Stimulated activated CD8-positive, alpha-beta memory T cell treated with anti-CD3 and anti-CD28 coated beads, Interleukin-7, amount 100 ng/mL, for 1 hour (primary cell): ENCODE measurements around the gene MT1B.

ENCODE experiments used
- DNase-seq, 2 donors: peaks; one replicate each; pipeline ENCODE4 v3.0.0-alpha.2; 2020; ENCODE audit warnings: low read depth in 2 of 2

The MT1B gene

DNA sequence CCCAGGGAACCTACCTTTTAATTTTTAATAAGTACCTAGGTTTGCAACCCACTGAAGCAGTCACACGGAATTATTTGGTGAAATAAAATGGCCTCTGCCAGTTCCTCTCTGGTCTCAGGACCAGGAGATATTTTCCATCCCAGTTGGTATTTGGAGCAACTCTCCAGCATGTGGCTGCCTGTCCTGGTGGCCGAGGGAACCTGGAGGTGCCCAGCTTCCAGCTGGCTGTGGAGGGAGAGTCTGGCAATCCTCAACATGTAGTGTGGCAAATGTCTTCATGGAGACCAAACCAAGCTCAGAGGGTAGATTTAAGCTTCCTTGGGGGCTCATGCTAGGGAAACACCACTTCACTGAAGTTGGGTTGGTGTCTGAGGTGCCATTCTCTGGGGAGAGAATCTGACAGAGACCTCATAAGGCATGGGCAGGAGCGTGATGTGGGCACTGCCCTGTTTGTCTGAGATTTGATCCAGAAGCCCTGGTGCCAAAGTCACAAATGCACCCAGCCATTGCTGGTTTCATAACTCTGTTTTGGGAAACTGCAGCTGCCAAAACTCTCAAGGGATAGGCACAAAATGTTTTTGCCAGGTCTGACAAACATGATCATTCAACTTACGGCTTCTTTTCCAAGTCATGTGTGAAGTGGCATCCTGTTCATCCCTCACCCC is 33.4 kb downstream of the MT1B start:
- DNase-seq = no peak

DNA sequence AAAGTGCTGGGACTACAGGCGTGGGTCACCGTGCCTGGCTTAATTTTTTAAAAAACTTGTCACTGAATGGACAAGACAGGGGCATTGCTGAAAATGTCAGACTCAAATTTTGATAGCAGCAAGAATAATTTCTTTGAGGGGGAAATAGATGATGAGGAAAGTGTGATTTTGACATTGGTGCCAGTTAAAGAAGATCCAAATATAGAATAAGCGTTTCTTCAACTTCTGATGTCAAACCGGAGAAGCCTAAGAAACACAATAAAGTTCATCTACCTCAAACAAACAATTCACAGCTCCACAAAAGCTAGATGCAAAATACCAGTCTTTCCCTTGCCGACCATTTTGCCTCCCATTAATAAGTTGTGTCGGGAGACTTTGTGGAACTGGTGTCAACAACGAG is 35.1 kb downstream of the MT1B start:
- no peak for DNase-seq

DNA sequence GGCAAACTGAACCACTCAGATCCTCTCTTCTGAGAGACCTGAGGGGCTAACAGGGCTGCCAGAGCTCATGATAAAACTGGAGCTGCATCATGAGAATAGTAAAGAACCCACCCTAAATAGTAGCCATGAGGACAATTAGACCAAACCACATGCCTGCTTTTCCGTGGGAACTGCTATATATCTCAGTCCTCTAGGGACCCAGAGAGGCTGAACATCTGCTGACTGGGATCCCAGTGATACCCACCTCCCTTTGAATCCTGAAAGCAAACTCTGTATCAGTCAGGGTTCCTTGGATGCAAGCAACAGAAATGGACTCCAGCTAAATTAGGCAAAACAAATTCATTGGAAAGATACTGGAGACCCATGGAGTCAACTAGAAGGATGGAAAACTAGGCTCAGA is 37.1 kb downstream of the MT1B start:
- no peak for DNase-seq

DNA sequence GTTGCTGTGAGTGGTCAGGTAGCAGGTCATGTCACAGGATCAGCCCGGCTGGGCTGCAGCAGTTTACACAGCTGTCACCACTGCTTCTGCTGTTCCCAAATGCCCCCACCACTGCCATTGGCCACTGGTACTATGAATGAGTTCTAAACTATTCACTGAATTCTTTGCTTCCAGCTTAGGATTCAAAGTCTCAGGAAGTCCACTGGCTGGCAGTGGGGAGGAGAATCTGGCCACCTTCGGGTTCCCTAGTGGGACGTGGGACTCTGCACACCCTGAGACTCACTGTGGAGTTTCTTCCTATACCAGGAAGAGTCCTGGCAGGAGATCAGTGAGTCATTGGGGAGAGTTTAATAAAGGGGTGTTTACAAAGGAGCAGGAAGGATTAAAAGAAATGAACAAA is 37.5 kb downstream of the MT1B start:
- no peak for DNase-seq

DNA sequence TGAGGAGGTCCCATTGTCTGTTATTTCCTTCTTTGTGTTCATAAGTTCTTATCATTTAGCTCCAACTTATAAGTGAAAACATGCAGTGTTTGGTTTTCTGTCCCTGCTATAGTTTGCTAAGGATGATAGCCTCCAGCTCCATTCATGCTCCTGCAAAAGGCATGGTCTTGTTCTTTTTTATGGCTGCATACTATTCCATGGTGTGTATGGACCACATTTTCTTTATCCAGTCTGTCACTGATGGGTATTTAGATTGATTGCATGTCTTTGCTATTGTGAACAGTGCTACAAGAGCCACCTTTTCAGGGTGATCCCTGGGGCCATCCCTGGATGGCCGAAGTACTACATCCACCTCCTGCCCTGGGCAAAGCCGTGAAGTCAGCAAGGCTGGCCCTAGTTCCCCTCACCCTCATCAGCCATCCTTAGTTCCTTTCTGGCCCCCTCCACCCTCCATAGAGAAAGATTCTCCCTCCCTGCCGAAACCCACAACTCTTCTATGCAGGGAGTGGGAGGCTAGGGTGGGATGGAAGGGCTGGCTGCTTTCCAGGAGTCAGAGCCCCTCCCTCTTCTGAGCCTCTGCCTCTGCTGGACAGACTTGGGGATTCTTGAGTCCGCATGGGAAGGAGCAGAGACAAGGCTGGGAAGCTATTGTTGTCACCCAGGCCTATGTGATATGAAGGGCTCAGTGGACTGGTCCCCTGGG is 38.9 kb downstream of the MT1B start:
- DNase-seq = no peak

DNA sequence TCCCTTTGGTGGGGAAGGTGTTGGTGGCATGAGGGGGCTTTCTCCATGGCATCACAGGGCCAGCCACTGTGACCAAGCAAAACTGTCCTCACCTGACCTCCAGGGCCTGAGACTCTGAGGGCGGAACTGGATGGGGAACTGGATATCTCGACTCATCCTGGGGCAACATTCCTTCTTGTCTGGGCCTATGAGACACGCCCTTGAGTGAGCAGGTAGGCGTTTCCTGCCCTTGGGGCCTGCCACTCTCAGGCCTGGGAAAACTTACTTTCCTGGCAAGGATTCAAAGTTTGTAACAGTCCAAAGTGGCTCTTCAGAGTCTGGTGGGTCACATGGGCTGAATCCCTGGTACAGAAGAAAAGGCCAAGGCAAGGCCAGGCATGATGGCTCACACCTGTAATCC is 40.2 kb downstream of the MT1B start:
- no peak for DNase-seq

DNA sequence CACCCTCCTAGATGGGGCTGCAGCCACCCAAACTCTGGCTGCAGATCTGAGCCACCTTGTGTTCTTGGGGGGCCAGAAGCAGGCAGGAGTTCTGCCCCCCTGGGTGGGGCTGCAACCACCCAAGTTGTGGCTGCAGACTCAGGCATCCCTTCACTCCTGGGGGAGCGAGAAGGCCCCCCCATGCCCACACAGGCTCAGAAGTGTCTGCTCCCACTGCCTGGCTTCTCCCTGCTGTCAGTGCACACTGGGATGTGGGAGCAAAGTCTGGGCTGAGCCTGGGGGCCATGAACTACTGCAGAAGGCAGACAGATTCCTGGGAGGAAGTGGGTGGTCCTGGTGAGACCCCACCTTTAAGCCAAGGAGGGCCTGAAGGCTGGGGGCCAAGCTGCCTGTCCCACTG is 43.6 kb downstream of the MT1B start:
- DNase-seq = no peak

DNA sequence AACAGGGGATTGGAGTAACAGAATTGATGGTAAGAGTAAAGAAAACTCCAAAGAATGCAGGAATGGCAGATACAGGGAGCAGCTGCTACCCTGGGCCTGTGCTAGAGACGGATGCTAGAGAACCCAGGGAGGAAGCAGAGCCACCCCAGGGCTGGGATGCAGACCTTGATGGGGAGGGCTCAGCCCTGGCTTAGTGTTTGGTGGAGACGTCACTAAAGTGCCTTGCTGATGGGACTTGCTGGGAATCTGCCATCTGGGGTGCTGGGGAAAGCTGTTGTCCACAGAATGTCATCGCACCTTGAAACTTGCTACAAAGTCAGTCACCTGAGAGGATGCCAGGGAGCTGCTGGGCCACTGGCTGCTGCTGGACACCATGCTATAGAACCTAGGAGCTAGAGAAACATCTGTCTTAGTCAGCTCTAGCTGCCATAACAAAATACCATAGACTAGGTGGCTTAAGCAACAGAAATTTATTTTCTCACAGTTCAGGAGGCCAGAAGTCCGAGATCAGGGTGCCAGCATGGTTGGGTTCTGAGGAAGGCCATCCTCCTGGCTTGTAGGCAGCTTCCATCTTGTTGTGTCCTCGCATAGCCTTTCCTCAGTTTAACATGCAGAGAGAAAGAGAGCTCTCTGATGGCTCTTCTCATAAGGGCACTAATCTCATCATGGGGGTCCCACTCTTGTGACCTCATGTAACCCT is 45.9 kb downstream of the MT1B start:
- no peak for DNase-seq

DNA sequence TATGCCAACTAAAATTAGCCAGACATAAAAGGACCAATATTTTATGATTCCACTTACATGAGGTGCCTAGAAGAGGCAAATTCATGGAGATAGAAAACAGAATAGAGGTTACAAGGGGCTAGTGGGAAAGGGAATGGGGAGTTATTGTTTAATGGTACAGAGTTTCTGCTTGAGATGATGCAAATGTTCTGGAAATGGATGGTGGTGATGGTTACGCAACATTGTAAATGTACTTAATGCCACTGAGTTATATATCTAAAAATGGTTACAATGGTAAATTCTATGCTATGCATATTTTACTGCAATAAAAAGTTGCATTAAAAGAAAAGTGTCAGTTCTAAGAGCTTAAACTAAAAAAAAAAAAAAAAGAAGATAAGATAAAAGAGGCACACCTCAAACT is 48.5 kb downstream of the MT1B start:
- DNase-seq = no peak

DNA sequence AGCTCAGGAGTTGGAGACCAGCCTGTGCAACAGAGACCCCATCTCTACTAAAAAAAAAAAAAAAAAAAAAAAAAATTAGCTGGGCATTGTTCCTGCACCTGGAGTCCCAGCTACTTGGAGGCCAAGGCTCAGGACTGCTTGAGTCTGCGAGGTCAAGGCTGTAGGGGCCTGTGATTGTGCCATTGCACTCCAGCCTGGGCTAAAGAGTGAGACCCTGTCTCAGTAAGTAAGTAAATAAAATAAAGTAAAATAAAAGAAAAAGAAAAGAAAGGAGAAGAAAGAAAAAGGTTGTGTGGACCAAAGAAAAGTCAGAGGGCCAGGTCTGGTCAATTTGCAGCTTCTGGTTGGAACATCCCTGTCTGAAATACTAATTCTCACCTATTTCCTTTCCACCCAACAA is 48.9 kb downstream of the MT1B start:
- DNase-seq = no peak

DNA sequence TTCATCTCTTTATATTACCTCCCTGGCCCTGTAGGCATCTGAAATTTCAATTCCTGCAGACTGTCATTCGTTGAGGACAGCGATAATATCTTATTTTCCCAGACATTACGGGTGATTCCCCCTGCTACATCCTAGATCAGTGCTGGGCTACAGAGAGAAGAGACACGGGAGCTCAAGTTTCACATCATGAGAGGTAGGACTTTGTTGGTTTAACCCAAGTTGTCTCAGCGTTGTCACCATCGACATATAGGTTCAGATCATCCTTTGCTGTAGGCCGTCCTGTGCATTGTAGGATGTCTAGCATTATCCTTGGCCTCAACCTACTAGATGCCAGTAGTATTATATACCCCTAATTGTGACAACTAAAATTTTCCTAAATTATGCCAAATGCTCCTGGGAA is 49.8 kb downstream of the MT1B start:
- DNase-seq = no peak
